Measurements from ENCODE around the gene OMG.

OMG gene

GRCh38 chr17:31329221-31329620, 32.2 kb upstream of the OMG start:
- Histone ChIP-seq H4K20me1 (ENCODE audit: control insufficient read depth, insufficient read depth, low read depth, low read length) (no peaks in the 10 kb centered on the region), H3K4me1 (ENCODE audit: control insufficient read depth, low read length) (no peaks in the 10 kb centered on the region), H3K9me2 (replicated peaks; ENCODE audit: control insufficient read depth, low read length) (no peaks in the 10 kb centered on the region), H3K27me3 (ENCODE audit: control insufficient read depth, low read length) (no peaks in the 10 kb centered on the region), H3K27ac (ENCODE audit: low read depth, low read length) (no peak overlapping the region), H3K79me2 (ENCODE audit: control insufficient read depth, low read length) (no peaks in the 10 kb centered on the region), H3F3A (ENCODE audit: control insufficient read depth, insufficient read depth) (no peaks in the 10 kb centered on the region; the same call in 1 of the 2 replicates), H3K36me3 (ENCODE audit: control insufficient read depth, low read length) (peaks cover 43% of the 10 kb centered on the region), H3K4me2 (ENCODE audit: low read length) (no peak overlapping the region), H3K9me3 (ENCODE audit: control insufficient read depth, insufficient read depth, low read length) (no peaks in the 10 kb centered on the region), H3K4me3 (ENCODE audit: low read length) (no peak overlapping the region)
- TF ChIP-seq EZH2phosphoT487 (IDR thresholded peaks at IDR 0.05; ENCODE audit: borderline replicate concordance, low read length): no peak
- no peak for TF ChIP-seq CTCF (IDR thresholded peaks at IDR 0.05; ENCODE audit: low read depth, low read length, poor library complexity, severe bottlenecking)

GRCh38 chr17:31328160-31328535, 31.1 kb upstream of the OMG start:
- TF ChIP-seq CTCF (IDR thresholded peaks at IDR 0.05; ENCODE audit: low read depth, low read length, poor library complexity, severe bottlenecking) (no peak), EZH2phosphoT487 (IDR thresholded peaks at IDR 0.05; ENCODE audit: borderline replicate concordance, low read length) (no peak)
- Histone ChIP-seq H3K9me2 (replicated peaks; ENCODE audit: control insufficient read depth, low read length) (no peaks in the 10 kb centered on the region), H3K9me3 (ENCODE audit: control insufficient read depth, insufficient read depth, low read length) (no peaks in the 10 kb centered on the region), H3K27me3 (ENCODE audit: control insufficient read depth, low read length) (no peaks in the 10 kb centered on the region), H3K79me2 (ENCODE audit: control insufficient read depth, low read length) (peaks cover 4% of the 10 kb centered on the region), H3K4me3 (ENCODE audit: low read length) (no peak overlapping the region), H3F3A (ENCODE audit: control insufficient read depth, insufficient read depth) (no peaks in the 10 kb centered on the region; the same call in 1 of the 2 replicates), H3K4me2 (ENCODE audit: low read length) (no peak overlapping the region), H3K27ac (ENCODE audit: low read depth, low read length) (no peak overlapping the region), H4K20me1 (ENCODE audit: control insufficient read depth, insufficient read depth, low read depth, low read length) (no peaks in the 10 kb centered on the region), H3K4me1 (ENCODE audit: control insufficient read depth, low read length) (no peaks in the 10 kb centered on the region), H3K36me3 (ENCODE audit: control insufficient read depth, low read length) (peaks cover 40% of the 10 kb centered on the region)

- TF ChIP-seq EZH2phosphoT487 (IDR thresholded peaks at IDR 0.05; ENCODE audit: borderline replicate concordance, low read length) (no peak), CTCF (IDR thresholded peaks at IDR 0.05; ENCODE audit: low read depth, low read length, poor library complexity, severe bottlenecking) (no peak)
- Histone ChIP-seq H3K27me3 (ENCODE audit: control insufficient read depth, low read length) (no peaks in the 10 kb centered on the region), H3F3A (ENCODE audit: control insufficient read depth, insufficient read depth) (no peaks in the 10 kb centered on the region), H3K4me3 (ENCODE audit: low read length) (no peak overlapping the region), H3K9me2 (replicated peaks; ENCODE audit: control insufficient read depth, low read length) (no peaks in the 10 kb centered on the region), H3K4me2 (ENCODE audit: low read length) (no peak overlapping the region), H3K36me3 (ENCODE audit: control insufficient read depth, low read length) (peaks cover 40% of the 10 kb centered on the region), H3K27ac (ENCODE audit: low read depth, low read length) (no peak overlapping the region), H4K20me1 (ENCODE audit: control insufficient read depth, insufficient read depth, low read depth, low read length) (no peaks in the 10 kb centered on the region), H3K4me1 (ENCODE audit: control insufficient read depth, low read length) (peaks cover 2% of the 10 kb centered on the region; the same call in 1 of the 2 replicates), H3K9me3 (ENCODE audit: control insufficient read depth, insufficient read depth, low read length) (no peaks in the 10 kb centered on the region), H3K79me2 (ENCODE audit: control insufficient read depth, low read length) (peaks cover 9% of the 10 kb centered on the region)
Measured at GRCh38 chr17:31327534-31328159, 30.6 kb upstream of the OMG start.
